K562 (cell line): ENCODE data around the gene ZNHIT3. TPM values are rescaled to one million over a fixed set of nuclear protein-coding genes. Genes with fewer than 3 reads are reported as not detected.

ENCODE experiments used
- CEBPZ ChIP-seq: fragments of 150-350 bp; IDR thresholded peaks from 2 replicates; pipeline ENCODE4 v1.6.1; 2014; ENCODE audit warnings: low read depth, mild to moderate bottlenecking, low read length, borderline replicate concordance
- CGGBP1 ChIP-seq: fragments of 250-450 bp; sonication (Bioruptor Pico); IDR thresholded peaks from 2 replicates; pipeline ENCODE4 v1.9.0; 2021; ENCODE audit warnings: mild to moderate bottlenecking
- CLOCK ChIP-seq: fragments of 250-450 bp; sonication (Bioruptor Pico); IDR thresholded peaks from 2 replicates; pipeline ENCODE4 v1.4.0; 2020; ENCODE audit warnings: mild to moderate bottlenecking, moderate library complexity, borderline replicate concordance
- ESRRB ChIP-seq: fragments of 250-450 bp; sonication (Bioruptor Pico); IDR thresholded peaks from 2 replicates; pipeline ENCODE4 v1.5.0; 2020; ENCODE audit warnings: mild to moderate bottlenecking, moderate library complexity, borderline replicate concordance
- GABPA ChIP-seq: fragments of 200-800 bp; sonication (Bioruptor generic); conservative IDR thresholded peaks from 2 replicates; pipeline ENCODE4 v1.6.1; 2016; ENCODE audit warnings: low read depth, missing genetic modification characterization, missing compliant biosample characterization
- GTF3C2 ChIP-seq: IDR thresholded peaks from 3 replicates; pipeline ENCODE4 v1.6.1; 2011; ENCODE audit warnings: borderline replicate concordance, mild to moderate bottlenecking, moderate library complexity; ENCODE audit not compliant: insufficient read length; ENCODE audit errors: extremely low read depth
- KDM4B ChIP-seq, 2 experiments: fragments of 450-650 bp in 1 of 2; sonication (generic) in 1 of 2; IDR thresholded peaks; 2 replicates each; pipeline ENCODE4 v1.6.1; 2016 to 2017; ENCODE audit warnings: borderline replicate concordance in 2 of 2, antibody characterized with exemption in 1 of 2, low read depth in 1 of 2, mild to moderate bottlenecking in 1 of 2
- L3MBTL2 ChIP-seq: fragments of 450-650 bp; IDR thresholded peaks from 2 replicates; pipeline ENCODE4 v1.6.1; 2016; ENCODE audit warnings: mild to moderate bottlenecking, moderate library complexity
- MLLT1 ChIP-seq, 2 experiments: fragments of 450-650 bp; IDR thresholded peaks; 2 replicates each; pipeline ENCODE4 v1.6.1; 2016
- NCOA1 ChIP-seq: fragments of 450-650 bp; IDR thresholded peaks from 2 replicates; pipeline ENCODE4 v1.6.1; 2016; ENCODE audit warnings: low read depth
- POLR2G ChIP-seq: fragments of 200-400 bp; formaldehyde crosslinking; IDR thresholded peaks from 2 replicates; pipeline ENCODE4 v1.6.1; 2017; ENCODE audit warnings: low read depth, mild to moderate bottlenecking, antibody characterized with exemption, low read length, moderate library complexity
- POLR2H ChIP-seq: IDR thresholded peaks from 2 replicates; pipeline ENCODE4 v1.6.1; 2016; ENCODE audit warnings: missing genetic modification characterization, low read depth, mild to moderate bottlenecking, control low read depth, missing compliant biosample characterization, moderate library complexity
- PTTG1 ChIP-seq: fragments of 450-650 bp; IDR thresholded peaks from 2 replicates; pipeline ENCODE4 v1.6.1; 2016; ENCODE audit warnings: low read depth, mild to moderate bottlenecking, missing genetic modification characterization, missing compliant biosample characterization
- RHOXF2B ChIP-seq: fragments of 250-450 bp; sonication (Bioruptor Pico); conservative IDR thresholded peaks from 2 replicates; pipeline ENCODE4 v1.5.1; 2021
- TCF7 ChIP-seq: sonication (generic); IDR thresholded peaks from 2 replicates; pipeline ENCODE4 v1.6.1; 2016; ENCODE audit warnings: antibody characterized with exemption, borderline replicate concordance
- ZNF699 ChIP-seq: fragments of 250-450 bp; sonication (Bioruptor Pico); IDR thresholded peaks from 2 replicates; pipeline ENCODE4 v1.8.0; 2021; ENCODE audit warnings: mild to moderate bottlenecking, moderate library complexity; ENCODE audit not compliant: insufficient replicate concordance
- ZNF766 ChIP-seq: fragments of 200-800 bp; sonication (Bioruptor generic); conservative IDR thresholded peaks from 2 replicates; pipeline ENCODE4 v1.6.1; 2016; ENCODE audit warnings: missing genetic modification characterization, missing compliant biosample characterization
- polyA plus RNA-seq, 8 experiments: library from polyadenylated mRNA; depleted of rRNA in 4 of 8; stranded (reverse) in 5 of 8; unstranded in 3 of 8; fragments of >200 nt; fragmentation: Nextera tagmentation in 2 of 8; fragmentation: Illumina TruSeq in 1 of 8; extraction: Ambion mirVana in 2 of 8; extraction: Trizol in 1 of 8; gene quantifications; 2 replicates each; pipeline versions ENCODE4 v1.2.1 to v1.2.3, GENCODE V29; 2011 to 2014; ENCODE audit warnings: inconsistent platforms in 1 of 8, missing spikeins in 1 of 8
- total RNA-seq, 7 experiments: library from RNA; depleted of rRNA in 6 of 7; stranded (reverse); fragments of >200 nt in 6 of 7; fragmentation: Illumina TruSeq in 2 of 7; extraction: Trizol in 2 of 7; gene quantifications; 2 replicates each; pipeline versions ENCODE4 v1.2.1 to v1.2.3, GENCODE V29; 2011 to 2021; ENCODE audit warnings: low replicate concordance in 1 of 7

The ZNHIT3 gene
- total and polyA plus RNA-seq, 9 of the 15 experiments (the other 6 are each of a cell fraction or from before 2014, with no cell fraction given), result 45.0 to 300 (median 88.4) TPM

GRCh38 chr17:36545077-36545464, 58.6 kb downstream of the ZNHIT3 start (continued):
- TF ChIP-seq PTTG1 (tag) (no peak), NCOA1 (peak; percentile 28; the same call in 1 of the 2 replicates), ZNF766 (0 out of 2 replicates have a peak, but pooled peaks have one; percentile 15), POLR2G (peak; percentile 70), L3MBTL2 (no peak), TCF7 (0 out of 2 replicates have a peak, but pooled peaks have one; percentile 21), GTF3C2 (no peak), CGGBP1 (no peak), MLLT1 (IDR thresholded peaks at IDR 0.05) (peak in 1 of 2 experiments; percentile 50; a peak in 1 of 4 replicates), CLOCK (CRISPR knock-in tag) (no peak), ESRRB (CRISPR knock-in tag) (no peak), KDM4B (IDR thresholded peaks at IDR 0.05; ENCODE audit: borderline replicate concordance in 2 of 2, low read depth in 1 of 2) (no peak), ZNF699 (CRISPR knock-in tag) (no peak), POLR2H (tag) (peak; percentile 61), RHOXF2B (no peak), CEBPZ (no peak), GABPA (peak; percentile 55; the same call in 1 of the 2 replicates)
